HG02885 (cell line): Measurements from ENCODE around the gene RALGAPB.
"Not testable (repeated sequence)": the region's sequence is repeated elsewhere in the genome, so short reads cannot be mapped to it uniquely, and the experiment has no call there.

ENCODE experiments used
- ATAC-seq: cut with Tn5 transposase; IDR thresholded peaks from one replicate; pipeline ENCODE4 v1.9.1; 2021; ENCODE audit warnings: mild to moderate bottlenecking; ENCODE audit not compliant: unreplicated experiment, poor library complexity

The RALGAPB gene

DNA sequence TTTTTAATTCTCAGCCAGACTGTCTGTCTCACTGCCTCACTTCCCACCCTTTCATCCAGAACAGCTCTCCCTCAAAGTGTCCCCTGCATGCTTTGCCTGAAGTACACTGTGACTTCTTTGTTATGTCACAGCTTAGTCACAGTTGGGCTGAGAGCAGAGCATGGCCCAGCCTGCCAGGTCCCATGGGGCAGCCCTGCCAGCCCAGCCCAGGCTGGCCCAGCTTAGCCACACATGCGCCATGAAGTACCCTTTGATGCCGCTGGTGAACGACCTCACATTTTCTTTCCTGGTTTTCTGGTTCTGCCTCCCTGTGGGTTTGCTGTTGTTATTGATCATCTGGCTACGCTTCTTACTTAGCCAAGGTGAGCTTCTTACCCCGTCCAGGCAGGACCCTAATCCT, 108.4 kb downstream of the RALGAPB start, which contains the start of gene ADIG:
Gene ADIG, plus strand, starts transcription at position 185 of the 400 bp plus-strand sequence. Its CDS starts 54 bp downstream, at position 239.
- no peak for ATAC-seq

DNA sequence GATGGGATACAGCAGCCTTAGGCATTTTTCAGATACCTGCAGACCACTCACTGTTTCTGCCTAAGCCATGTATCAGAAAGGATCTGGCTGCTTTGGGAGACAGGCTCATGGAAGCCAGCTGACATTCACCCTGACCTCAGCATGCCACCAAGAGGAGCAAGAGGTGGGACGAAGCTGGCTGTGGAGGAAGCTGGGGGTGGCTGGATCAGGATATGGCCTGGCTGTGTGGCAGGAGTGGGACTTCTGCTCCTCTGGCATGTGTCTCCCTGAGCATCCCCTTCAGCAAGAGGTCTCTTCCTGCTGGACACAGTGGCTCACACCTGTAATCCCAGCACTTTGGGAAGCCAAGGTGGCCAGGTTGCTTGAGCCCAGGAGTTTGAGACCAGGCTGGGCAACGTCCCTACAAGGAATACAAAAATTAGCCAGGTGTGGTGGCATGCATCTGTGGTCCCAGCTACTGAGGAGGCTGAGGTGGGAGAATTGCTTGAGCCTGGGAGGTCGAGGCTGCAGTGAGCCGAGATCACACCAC, 109.3 kb downstream of the RALGAPB start:
- no peak for ATAC-seq

DNA sequence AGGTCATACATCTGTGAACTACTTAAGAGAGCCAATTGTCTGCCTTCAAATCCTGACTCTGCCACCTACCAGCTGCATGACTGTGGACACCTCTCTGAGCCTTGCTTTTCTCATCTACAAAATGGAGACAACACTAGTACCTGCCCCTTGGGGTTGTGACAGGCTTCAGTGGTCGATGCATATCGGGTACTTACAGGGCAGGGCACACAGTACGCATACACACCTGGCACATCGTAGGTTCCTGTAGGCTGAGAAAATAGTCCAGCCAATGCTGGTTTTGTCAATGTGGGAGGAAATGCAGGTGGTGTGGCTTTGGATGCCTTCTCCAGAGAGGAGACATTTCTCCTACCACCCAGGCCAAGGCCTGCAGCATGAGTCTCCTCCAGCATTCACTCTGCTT, 110.7 kb downstream of the RALGAPB start:
- ATAC-seq, result no peak

DNA sequence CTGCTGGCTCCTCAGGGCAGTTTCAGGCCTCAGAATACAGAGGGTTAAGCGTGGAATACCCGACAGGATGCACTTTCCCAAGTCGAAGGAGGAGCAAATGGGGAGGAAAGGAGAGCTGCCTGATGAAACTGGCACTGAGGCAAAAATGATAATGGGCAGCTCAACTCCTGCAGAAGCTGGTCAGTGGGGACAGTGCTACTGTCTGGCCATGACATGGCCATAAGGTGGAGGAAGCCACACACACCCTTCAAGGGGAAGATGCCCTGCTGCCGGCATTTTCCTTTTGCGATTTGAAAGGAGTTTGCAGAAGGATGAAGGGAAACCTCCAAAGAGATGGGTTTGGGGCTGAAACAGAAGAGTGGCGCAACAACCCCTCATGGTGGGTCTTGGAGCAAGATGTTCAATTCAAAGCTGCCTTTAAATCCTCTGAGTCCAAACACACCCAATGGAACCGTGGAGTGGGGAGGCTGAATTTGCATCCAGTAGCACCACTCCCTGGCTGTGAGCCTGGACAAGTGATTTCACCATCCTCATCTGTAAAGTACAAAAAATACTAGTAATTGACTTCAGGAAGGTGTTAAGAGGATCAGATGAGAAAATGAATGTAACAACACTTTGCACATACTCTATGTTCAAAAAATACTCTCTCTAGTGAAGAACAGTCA, 111.6 kb downstream of the RALGAPB start:
- no peak for ATAC-seq

DNA sequence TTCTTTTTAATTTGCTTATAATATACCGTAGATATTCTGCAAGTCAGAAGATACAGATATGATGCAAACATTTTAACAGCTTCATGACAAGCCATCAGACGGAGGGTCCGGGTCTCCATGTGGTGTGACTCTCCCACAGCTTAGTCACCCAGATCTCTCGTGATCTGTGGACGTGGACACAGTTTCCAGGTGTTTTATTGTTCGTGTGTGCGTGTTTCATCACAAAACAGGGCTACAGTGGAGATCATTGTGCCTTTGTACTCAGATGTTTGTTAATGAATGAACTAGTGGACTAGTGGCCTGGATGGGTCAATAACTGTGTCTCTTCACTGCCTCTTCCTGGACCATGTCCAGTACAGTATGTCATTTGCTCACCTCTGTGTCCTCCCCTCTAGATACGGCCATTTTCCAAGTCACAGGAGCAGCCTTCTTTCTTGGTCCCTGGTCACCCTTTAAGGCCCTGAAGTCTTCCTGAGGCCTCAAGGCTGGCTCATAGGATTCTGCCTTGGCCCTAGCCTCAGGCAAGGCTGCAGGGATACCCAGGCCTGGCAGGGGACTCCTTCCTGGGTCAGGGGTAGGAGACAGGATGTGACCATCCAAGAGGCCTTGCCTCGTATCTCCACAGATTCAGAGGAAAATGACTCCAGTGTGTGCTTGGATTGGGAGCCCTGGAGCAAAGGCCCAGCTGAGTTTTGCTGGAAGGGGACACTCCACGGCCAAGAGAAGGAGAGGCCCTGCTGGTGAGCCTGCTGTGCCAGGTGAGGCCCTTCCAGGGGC, 112.9 kb downstream of the RALGAPB start:
- ATAC-seq, result no peak

DNA sequence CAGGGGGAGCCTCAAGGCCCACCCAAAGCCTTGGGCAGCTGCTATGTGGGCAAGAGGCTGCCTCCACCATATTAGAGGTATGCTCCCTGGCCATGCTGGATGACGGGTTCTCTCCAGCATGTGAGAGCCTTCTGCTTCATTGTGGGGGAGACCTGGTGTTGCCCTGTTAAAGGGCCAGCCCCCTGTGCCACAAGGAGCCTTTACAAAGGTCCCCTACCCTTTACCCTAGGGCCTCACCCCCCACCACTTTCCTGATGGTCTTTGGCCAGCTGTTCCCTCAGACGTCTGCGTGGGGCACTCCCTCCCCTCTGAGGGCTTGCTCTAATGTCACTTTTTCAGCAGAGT, 113.5 kb downstream of the RALGAPB start:
- no peak for ATAC-seq

DNA sequence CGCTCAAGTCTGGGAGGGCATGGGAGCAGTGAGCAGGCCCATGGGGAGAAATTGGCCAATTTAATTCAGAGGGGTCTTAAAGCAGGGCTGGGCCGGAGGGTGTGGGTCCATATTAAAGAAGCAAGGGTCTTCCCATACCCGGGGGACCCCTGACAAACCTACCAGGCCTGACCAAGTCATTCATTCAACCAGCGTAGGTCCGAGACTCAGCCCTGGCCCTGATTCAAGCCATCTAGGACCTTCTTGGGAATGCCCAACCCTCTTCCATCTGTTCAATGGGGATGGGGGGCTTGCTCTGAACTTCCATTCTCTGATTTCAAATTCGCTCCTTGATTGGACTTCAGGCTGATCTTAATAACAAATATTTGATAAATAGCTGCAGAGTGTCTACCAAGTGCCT, 115.7 kb downstream of the RALGAPB start:
- no peak for ATAC-seq

DNA sequence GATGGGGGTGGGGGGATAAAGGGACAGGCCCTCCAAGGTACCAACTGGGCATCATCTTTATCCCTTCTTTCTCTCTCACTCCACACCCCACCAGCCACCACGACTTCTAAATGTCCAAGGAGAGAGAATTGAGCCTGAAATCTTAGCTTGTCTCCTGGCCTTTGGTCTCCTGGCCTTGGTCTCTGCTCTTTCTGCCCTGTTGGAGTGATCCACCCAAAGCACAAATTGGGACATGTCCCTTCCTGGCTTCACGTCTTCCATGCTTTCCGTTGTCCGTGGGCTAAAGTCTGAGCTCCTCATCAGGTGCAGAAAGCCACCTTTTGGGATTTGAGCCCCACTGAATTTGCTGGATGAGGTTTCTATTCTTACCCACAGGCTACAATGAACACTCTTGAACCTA, 116.7 kb downstream of the RALGAPB start:
- ATAC-seq, result no peak

DNA sequence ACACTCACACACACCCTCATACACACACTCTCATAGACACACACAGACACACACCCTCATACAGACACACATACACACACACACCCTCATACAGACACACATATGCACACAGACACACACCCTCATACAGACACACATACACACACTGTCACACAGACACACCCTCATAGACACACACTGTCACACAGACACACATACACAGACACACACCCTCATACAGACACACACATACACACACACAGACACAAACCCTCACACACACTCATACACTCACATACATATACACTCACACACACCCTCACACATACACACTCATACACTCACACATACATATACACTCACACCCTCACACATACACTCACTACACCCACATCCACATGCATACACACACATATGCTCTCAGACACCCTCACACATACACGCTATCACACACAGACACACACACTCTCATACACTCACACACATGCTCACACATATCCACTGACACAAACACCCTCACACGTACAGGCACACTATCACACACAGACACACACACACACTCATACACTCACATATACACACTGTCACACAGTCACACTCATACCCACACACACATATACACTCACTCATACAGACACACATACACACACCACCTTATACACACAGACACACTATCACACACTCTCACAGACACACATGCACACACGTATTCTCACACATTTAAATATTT, 117.5 kb downstream of the RALGAPB start:
- ATAC-seq, result no peak

DNA sequence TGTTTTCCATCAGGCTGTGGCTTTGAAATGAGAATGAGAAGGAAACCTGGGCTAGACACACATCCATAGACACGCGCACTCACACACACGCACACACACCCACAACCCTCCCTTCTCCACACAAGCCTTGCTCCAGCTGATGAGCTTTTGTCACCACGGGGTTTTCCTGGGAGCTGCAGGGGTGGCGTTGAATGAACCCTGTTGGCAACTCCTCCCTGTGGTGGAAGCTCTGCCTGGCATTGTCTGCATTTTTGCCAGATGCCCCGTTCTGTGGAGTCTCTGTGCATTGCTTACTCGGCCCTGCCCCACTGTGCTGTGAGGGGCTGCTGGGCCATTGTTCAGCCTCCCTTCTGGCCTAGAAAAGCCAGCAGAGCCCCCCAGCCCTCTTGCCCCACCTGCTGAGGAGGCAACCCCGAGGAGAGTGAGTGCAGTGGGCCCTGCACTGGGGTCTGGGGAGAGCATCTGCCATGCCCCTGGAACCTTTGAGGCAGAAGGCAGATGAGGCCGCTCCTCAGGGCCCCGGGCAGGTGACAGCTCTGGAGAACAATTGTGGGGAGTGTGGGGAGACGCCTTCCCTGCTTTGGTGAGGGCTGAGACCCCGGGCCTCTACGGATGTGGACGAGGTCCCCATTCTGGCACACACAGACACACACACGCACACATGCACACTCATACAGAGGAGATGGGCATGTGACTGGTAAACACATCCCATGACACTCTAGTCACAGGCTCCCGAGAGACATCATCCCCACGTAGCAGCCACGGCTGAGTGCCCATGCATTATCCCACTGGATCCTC, 118.2 kb downstream of the RALGAPB start:
- no peak for ATAC-seq

DNA sequence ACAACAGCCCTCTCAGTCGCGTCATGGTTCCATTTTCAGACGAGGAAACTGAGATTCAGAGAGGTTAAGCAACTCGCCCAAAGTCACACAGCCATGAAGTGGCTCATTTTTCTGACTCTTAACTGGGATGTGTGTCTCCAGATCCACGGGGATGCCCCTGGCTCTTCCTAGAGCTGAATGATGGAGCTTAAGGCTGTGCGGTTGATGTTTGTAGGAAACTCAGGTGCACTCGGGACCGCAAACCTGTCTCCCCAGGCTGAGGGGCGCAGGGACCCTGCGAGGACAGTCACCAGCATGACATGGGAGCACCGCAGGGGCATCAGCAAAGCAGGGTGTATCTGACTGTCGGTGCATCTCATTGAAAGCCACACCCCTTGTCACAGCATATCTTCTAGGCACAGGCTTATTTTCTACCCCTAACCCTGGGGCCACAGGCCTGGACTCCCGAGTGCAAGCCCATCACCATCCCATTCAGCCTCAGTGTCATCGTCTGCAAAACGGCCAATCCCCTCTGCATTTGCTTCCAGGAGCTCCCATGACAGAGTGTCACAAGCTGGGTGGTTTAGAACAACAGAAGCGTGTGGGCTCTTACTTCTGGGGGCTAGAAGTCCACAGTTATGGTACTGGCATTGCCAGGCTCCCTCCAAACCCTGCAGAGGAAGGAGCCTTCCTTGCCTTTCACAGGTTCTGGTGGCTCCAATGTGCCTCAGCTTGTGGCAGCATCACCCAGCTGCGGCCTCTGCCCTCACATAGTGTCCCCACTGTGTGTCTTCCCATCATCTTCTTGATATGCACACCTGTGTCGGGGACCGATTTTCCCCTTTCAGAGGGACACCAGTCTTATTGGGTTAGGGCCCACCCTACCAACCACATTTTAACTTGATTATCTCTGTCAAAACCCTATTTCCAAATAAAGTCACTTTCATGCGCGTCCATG, 119.1 kb downstream of the RALGAPB start:
- ATAC-seq, result no peak

DNA sequence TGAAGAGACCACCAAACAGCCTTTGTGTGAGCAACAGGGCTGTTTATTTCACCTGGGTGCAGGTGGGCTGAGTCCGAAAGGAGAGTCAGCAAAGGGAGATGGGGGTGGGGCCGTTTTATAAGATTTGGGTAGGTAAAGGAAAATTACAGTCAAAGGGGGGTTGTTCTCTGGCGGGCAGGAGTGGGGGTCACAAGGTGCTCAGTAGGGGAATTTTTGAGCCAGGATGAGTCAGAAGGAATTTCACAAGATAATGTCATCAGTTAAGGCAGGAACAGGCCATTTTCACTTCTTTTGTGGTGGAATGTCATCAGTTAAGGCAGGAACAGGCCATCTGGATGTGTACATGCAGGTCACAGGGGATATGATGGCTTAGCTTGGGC, 119.8 kb downstream of the RALGAPB start:
- ATAC-seq, result not testable (repeated sequence)

DNA sequence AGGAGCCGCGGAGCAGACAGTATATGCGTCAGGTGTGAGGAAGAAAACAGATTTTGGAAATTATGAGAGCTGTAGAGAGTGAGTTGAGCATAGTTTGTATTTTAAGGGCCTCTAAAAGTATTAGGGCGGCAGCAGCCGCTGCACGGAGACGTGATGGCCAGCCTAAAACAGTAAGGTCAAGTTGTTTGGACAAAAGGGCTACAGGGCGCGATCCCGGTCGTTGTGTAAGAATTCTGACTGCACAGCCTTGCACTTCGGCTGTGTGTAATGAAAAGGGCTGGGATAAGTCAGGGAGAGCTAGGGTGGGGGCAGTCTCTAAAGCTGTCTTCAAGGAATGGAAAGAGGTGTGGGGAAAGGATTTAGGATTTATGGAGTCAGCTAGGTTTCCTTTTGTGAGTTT, 121.6 kb downstream of the RALGAPB start:
- not testable (repeated sequence) for ATAC-seq

DNA sequence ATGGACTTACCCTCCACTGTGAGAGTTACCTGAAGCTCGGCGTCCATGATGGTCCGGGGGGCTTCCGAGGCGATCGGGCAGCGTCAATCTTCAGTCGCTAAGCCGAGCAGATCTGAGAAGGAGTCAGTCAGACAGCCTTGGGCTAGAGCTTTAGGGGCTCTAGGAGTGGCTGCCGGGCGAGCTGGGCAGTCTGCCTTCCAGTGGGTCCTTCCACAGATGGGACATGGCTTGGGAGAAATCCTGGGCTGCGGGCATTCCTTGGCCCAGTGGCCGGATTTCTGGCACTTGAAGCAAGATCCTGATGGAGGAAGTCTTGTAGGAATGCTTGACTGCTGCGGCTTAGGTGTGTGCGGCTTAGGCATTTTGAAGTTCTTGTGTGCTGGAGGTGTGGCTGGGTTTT, 123.2 kb downstream of the RALGAPB start:
- not testable (repeated sequence) for ATAC-seq

DNA sequence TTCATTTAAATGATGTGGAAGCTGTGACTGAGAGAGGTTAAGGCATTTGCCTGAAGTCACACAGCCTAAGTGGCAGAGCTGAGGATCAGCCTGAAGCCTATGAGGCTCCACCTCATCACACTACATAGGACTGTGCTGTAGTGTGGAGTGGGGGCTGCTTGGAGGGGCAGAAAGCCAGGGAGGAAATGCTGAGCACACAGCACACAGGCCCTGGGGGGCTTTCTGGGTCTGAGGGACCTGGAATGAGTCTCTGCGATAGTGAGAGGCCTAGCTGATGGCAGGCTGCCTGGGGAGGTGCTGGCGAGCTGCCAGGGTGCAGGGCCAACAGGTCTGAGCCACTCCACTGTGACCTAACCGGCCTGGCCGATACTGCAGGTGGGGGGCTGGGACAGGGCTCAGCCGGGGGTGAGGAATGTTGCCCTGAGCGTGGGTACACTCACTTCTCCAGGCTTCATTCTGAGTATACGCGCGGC, 126.8 kb downstream of the RALGAPB start:
- no peak for ATAC-seq

DNA sequence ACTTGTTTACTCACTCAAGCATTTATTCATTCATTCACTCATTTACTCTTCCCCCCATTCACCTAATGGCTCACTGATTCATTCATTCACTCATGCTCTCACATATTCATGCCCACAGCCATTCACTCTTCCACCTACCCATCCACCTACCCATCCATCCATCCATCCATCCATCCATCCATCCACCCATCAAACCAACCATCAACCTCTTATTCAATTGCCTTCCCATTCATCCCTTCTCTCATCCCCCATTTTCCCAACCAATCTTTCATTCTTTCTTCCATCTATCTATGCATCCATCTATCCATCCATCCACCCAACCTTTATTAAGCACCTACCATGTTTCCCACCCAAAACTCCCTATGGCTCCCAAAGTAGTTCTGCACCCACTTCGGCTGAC, 127.4 kb downstream of the RALGAPB start:
- no peak for ATAC-seq

DNA sequence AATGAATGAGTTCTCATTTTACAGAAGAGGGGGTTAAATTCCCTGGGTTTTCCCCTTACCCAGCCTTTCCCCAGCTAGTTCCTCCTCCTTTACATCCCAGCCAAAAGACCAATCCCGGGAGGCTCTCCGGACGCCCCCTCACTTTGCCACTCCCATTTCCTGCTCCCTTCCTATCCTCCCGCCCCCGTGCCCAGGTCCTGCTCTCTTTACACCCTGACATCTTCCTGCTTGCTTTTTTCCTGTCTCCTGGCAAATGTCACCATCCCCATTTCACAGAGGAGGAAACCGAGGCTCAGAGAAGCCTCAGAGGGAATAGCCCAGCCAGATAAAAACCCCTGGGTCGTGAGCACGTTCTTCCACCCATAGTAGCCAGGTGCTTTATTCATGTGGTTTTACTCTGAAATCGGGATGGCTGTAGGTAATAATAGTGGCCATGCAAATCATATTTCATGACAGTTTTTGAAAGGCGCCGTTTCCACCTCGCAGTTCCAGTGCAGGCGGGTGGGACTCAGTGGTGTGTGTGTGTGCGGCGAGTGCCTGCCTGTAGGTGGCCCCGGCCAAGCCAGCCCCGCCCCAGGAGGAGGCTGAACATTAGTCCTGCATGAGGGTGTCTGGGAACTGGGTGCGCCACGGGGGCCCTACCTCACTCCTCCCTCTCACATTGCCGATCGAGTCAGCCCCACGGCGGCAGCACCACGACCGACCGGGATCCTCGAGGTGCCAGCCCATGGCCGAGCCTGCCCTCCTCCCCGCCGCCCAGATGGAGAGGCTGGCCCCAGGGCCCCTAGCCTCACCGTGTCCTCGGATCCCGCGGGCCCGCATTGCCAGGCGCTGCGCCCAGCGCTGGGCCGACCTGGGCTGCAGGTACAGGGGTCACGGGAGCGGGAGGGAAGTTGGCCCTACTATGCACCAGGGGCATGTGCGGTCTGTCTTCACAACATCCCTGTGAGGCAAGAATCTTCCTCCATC, 128.9 kb downstream of the RALGAPB start, which contains the start of gene ARHGAP40:
Gene ARHGAP40, plus strand, starts transcription at position 594 of the 969 bp plus-strand sequence.
- ATAC-seq, result peak; percentile 48

DNA sequence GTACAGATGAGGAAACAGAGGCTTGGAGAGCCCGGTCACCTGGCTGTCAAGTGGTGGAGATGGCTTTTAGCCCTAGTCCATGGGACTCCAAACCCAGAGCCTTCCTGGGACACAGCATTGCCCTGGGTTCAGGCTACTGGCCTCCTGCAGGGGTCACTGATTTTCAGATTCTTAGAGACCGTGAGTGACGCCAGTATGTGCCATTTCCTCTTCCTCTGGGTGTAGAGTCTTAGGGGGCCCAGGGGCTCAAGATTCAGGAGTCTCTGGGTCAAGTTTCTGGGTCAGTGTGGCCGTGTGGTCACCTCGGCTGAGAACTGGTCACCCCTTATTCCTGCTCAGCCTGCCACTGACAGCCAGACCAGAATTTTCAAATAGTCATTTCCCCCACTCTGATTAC, 129.5 kb downstream of the RALGAPB start:
- no peak for ATAC-seq
